ENCODE results near the gene SARM1.
"Not testable (repeated sequence)": the region's sequence is repeated elsewhere in the genome, so short reads cannot be mapped to it uniquely, and the experiment has no call there.

The SARM1 gene

GRCh38 chr17:28371245-28372202, at the start of gene SARM1:
Gene SARM1 (plus strand): TSS chr17:28371694. CDS start chr17:28372033, 339 bp downstream.
- peak; percentile 81 for DNase-seq (ENCODE audit: low read depth)

GRCh38 chr17:28324267-28324745, 47.2 kb upstream of the SARM1 start:
- DNase-seq (ENCODE audit: low read depth), result no peak

GRCh38 chr17:28324781-28325180, 46.7 kb upstream of the SARM1 start:
- DNase-seq (ENCODE audit: low read depth), result no peak

- DNase-seq (ENCODE audit: low read depth), result no peak
Observed at GRCh38 chr17:28325211-28325610, 46.3 kb upstream of the SARM1 start.

- no peak for DNase-seq (ENCODE audit: low read depth)
Observed at GRCh38 chr17:28326114-28326513, 45.4 kb upstream of the SARM1 start.

- no peak for DNase-seq (ENCODE audit: low read depth)
Observed at GRCh38 chr17:28327031-28327607, 44.4 kb upstream of the SARM1 start.

- DNase-seq (ENCODE audit: low read depth), result no peak
Observed at GRCh38 chr17:28327709-28328108, 43.8 kb upstream of the SARM1 start.

- no peak for DNase-seq (ENCODE audit: low read depth)
Observed at GRCh38 chr17:28328325-28328724, 43.2 kb upstream of the SARM1 start.

- DNase-seq (ENCODE audit: low read depth), result no peak
Observed at GRCh38 chr17:28330671-28331070, 40.8 kb upstream of the SARM1 start.

GRCh38 chr17:28331891-28332420, 39.5 kb upstream of the SARM1 start:
- DNase-seq (ENCODE audit: low read depth), result no peak

GRCh38 chr17:28333083-28333746, 38.3 kb upstream of the SARM1 start:
- no peak for DNase-seq (ENCODE audit: low read depth)

GRCh38 chr17:28334171-28334570, 37.3 kb upstream of the SARM1 start:
- DNase-seq (ENCODE audit: low read depth), result no peak

- DNase-seq (ENCODE audit: low read depth), result no peak
Observed at GRCh38 chr17:28334666-28335200, 36.8 kb upstream of the SARM1 start.

- DNase-seq (ENCODE audit: low read depth), result peak; percentile 90
Observed at GRCh38 chr17:28335201-28335958, 36.1 kb upstream of the SARM1 start, which contains the start of the genes IFT20 and TNFAIP1. Gene IFT20 (minus strand): TSS chr17:28335472. CDS start chr17:28331985, 3,487 bp downstream. Gene TNFAIP1 (plus strand): TSS chr17:28335761. CDS start chr17:28339522, 3,761 bp downstream.

GRCh38 chr17:28335959-28336871, 35.3 kb upstream of the SARM1 start:
- no peak for DNase-seq (ENCODE audit: low read depth)

- no peak for DNase-seq (ENCODE audit: low read depth)
Observed at GRCh38 chr17:28338056-28338768, 33.3 kb upstream of the SARM1 start.

GRCh38 chr17:28338769-28339212, 32.7 kb upstream of the SARM1 start:
- not testable (repeated sequence) for DNase-seq (ENCODE audit: low read depth)

- DNase-seq (ENCODE audit: low read depth), result no peak
Observed at GRCh38 chr17:28339431-28339830, 32.1 kb upstream of the SARM1 start.

GRCh38 chr17:28340374-28340773, 31.1 kb upstream of the SARM1 start:
- DNase-seq (ENCODE audit: low read depth), result no peak
